Skeletal muscle cell (primary cell): ENCODE results near the gene DDX42.
A peak's percentile ranks its signal among the peaks of the same experiment; 100 is the strongest.
"Not testable (repeated sequence)": the region's sequence is repeated elsewhere in the genome, so short reads cannot be mapped to it uniquely, and the experiment has no call there.

Experiments
- DNase-seq: peaks from one replicate; pipeline ENCODE4 v3.0.0-alpha.2; 2010; ENCODE audit warnings: low read depth
- H3K4me3 ChIP-seq: 2 replicates; pipeline ENCODE4 v1.5.1; 2011; ENCODE audit warnings: low read depth, mild to moderate bottlenecking, control low read depth, low read length, moderate library complexity

DDX42 gene

DNA sequence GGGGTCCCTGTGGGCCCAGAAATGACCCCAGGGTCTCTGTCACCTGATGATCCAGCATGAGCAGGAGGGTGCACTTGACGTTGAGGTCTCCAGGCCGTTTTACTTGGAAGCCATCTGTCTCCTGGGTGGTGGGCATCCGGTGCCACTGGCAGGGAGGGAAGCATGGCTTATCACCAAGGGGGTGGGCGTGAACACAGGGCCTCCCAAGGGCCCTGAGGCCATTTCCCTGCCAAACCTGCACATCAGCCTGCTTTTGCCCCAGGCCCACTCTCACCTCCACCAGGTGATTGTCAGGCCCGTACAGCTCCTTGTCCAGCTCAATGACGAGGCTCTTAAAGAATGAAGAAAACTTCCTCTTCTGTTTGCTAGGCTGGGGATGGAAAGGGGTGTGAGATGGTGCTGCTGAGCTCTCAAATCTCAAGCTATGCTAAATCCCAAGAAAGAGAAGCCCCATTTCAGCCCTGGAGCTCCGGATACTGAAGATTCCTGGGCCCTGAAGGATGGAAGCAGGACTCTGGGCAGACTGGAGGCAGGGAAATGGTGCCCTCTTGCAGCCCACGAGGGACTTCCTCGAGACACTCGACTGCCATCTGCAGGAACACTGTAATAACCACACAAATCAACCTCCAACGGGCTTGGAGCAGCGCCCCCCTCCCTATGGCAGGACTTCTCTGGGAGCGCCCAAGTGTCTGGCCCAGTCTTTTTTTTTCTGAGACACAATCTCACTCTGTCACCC is 60.6 kb downstream of the DDX42 start:
- peak; percentile 49 for DNase-seq
- H3K4me3 ChIP-seq, result no peak overlapping the region

GRCh38 chr17:63835167-63835720 is 61.3 kb downstream of the DDX42 start:
- no peak for DNase-seq
- no peak overlapping the region for H3K4me3 ChIP-seq

DNA sequence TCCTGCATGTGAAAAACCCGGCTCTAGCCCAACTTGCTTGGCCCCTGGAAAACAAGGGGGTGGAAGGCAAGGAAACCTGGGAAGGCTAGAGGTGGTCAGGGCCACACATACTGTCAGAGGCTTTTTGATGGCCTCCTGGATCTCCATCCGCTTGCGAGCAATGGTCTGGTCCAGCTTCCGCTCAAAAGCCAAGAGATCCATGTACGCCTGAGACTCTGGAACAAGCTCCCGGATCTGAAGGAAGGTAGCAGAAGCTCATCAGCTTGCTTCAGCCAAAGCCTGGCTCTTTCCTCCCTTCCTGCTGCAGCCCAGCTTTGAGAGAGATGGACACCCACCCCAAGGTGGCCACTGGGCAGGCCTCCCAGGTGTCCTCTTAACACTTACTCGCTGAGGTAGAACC is 62.8 kb downstream of the DDX42 start:
- H3K4me3 ChIP-seq, result no peak overlapping the region
- DNase-seq, result no peak

DNA sequence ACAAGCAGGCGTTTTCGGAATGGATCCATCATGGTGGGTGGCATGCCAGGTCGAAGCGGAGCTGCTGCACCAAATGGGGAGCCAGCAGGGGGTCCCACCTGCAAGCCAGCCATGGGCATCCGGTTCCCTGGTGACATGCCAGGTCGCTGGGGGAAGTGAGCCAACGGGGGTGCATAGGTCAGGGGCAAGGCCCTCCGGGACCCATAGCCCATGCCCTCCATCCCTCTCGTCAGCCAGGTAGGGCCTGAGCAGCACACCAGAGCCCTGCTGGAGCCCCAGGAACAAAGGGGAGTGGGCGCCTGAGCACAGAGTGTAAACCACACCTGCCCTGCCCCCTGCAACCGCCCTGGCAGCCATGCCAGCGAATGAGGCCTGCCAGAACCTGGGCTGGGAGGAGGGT is 63.5 kb downstream of the DDX42 start:
- DNase-seq, result no peak
- H3K4me3 ChIP-seq, result no peak overlapping the region

- H3K4me3 ChIP-seq, result no peak overlapping the region
These were observed 64.1 kb downstream of the DDX42 start for GRCh38 chr17:63837962-63838600.

DNA sequence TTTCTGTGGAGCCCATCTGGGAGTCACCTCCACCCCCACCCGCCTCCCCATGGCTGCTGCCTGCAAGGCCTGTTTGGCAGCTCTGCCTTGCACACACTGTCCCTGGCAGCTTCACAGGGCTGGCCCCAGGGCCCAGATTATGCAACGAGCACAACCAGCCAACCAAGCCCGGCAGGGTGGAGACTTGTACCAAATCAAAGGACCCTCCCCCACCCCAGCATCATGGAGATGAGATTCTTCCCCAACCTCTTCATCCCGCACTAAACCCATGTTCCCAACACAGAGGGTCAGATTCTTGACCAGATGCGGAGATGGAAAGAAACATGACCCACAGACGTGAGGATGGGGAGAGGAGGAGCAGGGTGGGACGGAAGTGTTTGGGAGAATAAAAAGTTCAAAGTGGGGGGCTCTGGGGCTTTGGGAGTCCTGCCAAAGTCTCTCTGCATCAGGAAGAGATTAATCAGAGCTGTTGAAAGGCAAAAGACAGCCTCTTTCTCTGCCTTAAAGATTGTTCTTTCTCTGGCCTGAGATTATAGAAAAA is 64.7 kb downstream of the DDX42 start:
- peak overlapping the region; percentile 25 for H3K4me3 ChIP-seq
- DNase-seq, result peak; percentile 91

More at GRCh38 chr17:63837962-63838600, 64.1 kb downstream of the DDX42 start:
- no peak for DNase-seq

DNA sequence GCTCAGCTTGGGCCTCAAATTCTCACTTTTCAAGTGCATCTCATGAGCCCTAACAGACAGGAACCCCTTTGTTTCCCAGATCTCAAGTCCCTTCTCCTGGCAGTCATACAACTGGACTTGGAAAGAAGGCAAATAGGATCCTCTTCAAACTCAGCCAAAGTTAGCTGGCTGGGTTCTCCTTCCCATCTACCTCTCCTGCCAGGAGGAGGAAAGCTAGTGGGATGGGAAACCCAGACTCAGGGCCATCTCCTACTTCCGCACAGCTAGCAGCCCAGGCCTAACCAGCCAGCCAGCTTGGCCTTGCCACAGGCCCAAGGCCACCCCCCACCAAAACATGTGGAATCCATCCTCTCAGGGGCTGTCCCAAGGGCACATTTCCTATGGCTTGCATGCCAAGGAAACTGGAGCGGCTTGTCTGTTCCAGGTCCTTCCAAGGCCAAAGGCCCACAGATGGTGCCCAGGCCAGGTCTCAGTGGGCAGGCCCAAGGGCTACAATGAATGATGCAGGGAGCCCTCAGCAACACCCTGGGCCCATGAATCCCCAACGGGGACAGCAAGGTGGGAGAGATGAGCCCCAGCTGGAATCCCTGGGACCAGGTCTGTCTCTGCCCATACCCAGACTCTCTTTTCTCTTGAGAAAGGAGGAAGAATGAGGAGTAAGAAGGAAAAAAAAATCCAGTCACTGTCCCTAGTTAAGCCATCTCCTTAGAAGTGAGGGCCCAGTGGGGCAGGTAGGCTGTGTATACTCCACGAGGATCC is 66.8 kb downstream of the DDX42 start:
- DNase-seq, result no peak
- peak overlapping the region; percentile 86 for H3K4me3 ChIP-seq

DNA sequence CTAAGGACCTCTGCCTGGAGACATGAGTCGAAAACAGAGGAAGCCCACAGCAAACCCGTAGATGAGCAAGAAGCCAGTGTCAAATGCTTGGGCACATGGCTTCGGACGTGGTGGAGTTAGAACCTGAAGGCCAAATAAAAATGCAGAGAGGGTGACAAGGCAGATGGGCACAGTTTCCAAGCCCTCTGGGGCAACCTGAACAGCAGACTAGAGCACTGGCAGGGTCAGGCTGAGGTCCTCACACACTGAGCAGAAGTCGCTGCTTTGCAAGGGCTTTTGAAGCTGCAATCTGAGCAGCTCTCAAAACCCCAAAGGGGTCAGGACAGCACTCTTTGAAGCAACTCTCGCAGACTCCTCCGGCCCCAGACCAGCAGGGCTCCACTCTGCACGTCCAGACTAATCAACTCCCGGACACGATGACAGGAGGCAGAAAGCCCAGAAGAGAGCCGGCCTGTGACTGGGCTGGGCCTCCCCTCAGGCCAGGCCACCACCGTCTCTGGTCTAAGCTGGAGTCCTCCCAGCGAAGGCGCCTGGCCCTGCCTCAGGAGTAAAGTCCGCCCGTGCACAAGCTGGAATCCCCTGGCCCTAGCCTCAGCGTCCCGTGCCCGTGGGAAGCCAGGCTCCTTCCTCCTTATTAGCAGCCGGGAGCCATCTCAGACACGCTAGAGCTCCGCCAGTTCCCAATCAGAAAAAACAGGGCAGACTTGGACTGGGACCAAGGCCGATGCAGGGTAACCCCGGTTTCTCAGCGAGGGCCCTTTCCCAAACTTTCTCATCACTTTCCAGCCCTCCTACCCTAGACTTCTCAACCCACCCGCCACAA is 67.6 kb downstream of the DDX42 start:
- peak overlapping the region; percentile 86 for H3K4me3 ChIP-seq
- no peak for DNase-seq

DNA sequence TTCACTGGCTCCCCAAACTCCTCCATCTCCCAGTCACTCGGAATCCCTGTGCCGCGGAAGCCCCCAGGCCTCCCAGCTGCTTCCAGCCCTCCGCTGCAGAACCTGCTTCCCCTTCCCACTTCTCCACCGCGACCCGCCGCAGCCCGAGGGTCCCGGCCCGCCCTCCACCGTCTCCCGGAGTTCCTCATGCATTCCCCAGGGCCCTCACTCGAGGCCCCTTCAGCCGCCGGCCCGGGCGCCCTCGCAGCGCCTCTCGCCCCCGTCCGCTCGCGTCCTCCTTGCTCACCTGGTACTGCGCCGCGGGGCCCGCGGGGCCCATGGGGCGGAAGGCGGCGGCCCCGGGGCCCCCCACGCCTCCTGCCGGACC is 68.2 kb downstream of the DDX42 start:
- DNase-seq, result no peak
- peak overlapping the region; percentile 86 for H3K4me3 ChIP-seq

- H3K4me3 ChIP-seq, result peak within 1 kb of the TSS; percentile 86
- DNase-seq, result peak; percentile 99
These were observed 68.8 kb downstream of the DDX42 start, which contains the start of gene SMARCD2 for GRCh38 chr17:63842540-63843386. TSS of gene SMARCD2 (minus strand) at chr17:63842685. CDS start at chr17:63842674, 11 bp downstream.

DNA sequence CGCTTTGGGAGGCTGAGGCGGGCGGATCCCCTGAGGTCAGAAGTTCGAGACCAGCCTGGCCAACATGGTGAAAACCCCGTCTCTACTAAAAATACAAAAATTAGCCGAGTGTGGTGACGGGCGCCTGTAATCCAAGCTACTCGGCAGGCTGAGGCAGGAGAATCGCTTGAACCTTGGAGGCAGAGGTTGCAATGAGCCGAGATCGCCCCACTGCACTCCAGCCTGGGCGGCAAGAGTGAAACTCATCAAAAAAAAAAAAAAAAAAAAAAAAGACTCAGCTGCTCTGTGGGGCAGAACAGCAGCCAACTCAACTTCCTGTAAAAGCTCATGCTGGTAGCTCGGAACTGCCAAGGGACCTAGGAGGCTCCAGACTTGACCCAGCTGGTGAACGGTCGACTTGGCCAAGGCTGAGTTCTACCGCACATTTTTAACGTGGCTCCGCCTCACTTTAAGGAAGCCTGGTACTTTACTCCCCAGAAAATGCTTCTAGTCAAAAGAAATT is 69.5 kb downstream of the DDX42 start:
- peak overlapping the region; percentile 42 for H3K4me3 ChIP-seq
- not testable (repeated sequence) for DNase-seq

DNA sequence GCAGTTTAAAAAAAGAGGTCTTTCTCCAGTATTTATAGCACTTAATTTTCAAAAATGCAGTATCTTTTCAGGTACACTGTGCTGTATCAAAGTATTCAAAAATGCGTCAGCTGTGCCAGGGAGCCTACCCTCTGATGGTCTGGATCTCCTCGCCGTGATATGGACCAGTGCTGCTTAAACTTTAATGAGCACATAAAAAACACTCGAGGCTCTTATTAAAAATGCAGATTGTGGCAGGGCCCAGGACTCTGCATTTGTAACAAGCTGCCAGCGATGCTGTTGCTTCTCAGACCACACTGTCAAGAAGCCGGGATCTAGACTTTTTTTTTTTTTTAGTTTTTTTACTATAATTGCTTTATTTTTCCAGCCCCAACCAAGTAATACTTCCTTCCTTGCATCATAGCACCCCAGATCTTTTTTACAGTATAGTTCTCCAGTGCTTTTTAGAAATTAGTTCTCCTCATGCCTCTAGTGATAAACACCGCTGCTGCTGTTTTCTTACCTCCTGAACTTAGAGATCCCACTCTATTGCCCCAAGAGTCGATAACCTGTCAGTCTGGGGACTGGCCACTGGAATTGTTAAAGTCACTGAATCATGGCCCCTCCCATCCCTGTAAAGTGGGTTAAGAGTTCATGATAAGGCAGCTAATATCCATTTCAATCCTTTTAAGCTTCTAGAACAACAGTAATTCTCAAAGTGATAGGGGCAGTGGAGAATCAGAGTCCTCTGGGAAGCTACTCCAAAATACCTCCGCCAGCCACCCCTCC is 70.1 kb downstream of the DDX42 start:
- no peak for DNase-seq
- no peak overlapping the region for H3K4me3 ChIP-seq

DNA sequence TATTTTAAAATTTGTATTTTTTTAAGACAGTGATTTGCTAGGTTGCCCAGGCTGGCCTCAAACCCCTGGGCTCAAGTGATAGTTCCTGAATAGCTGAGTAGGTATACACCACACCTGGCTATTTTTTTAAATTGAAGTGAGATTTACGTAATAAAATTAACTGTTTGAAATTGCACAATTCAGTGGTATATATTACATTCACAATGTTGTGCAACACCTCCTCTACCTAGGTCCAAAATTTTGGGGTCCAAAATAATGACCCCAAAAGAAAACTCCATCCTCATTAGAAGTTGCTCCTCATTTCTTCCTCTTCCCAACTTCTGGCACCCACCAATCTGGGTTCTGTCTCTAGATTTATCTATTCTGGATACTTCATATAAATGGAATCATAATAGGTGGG is 71.5 kb downstream of the DDX42 start:
- no peak for DNase-seq
- H3K4me3 ChIP-seq, result no peak overlapping the region

- no peak for DNase-seq
- H3K4me3 ChIP-seq, result no peak overlapping the region
These were observed 73.7 kb downstream of the DDX42 start for GRCh38 chr17:63847525-63848249.

DNA sequence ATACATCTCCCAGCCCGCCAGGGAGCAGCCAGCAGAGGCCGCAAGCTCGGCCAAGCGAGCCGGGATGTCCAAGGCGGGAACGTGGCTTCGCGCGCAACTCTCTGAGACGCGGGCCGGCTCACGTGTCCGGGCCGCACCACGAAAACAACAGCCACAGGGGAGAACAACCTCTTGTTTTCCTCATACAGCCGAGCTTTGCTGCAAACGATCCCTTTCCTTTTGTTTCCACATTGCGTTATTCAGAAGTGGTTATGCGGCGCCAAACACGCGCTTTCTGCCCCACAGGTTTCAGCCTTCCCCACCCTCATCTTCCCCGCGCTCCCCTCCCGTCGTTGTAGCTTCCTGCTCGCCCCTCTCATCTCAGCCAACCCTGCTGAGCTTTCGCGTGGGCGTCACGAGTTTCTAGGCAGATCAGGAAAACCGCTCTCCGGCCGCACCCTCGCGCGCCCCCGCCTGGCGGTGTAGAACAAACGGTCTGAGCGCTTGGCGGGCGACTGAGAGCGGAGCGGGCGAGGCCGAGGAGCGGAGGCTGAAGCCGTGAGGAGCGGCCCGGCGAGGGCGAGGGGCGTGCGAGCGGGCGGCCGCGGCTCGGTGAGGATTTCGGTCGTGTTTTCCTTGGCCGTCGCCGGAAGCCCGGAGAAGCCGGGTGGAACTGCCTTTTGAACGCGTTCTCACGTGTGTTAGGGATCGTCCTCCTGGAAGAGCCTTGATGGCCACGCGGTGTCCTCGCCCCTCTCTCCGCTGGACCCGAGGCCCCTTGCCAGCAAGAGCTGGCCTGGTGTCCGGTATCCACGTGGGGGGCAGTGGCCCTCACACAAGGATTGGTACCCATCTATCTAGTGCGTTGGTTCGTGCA is 75.1 kb downstream of the DDX42 start:
- DNase-seq, result peak; percentile 43
- H3K4me3 ChIP-seq, result peak overlapping the region; percentile 31

- H3K4me3 ChIP-seq, result no peak overlapping the region
These were observed 76.4 kb downstream of the DDX42 start for GRCh38 chr17:63850401-63850800.

More at GRCh38 chr17:63850401-63850800, 76.4 kb downstream of the DDX42 start:
- no peak for DNase-seq
